DMS114 treated with DMSO at 0.1 percent for 48 hours (cell line): ENCODE data around the gene TBC1D16.

ENCODE experiments used
- DNase-seq: peaks from one replicate; lab custom pipeline; 2025; ENCODE audit not compliant: unreplicated experiment; lab: John Stamatoyannopoulos, UW

The TBC1D16 gene

GRCh38 chr17:79929257-79930061 is 106.2 kb downstream of the TBC1D16 start:
- DNase-seq = no peak

GRCh38 chr17:79928502-79929256 is 107.0 kb downstream of the TBC1D16 start:
- DNase-seq = no peak

- DNase-seq = no peak
Measured at GRCh38 chr17:79927688-79928501, 107.8 kb downstream of the TBC1D16 start.

- no peak for DNase-seq
Measured at GRCh38 chr17:79927136-79927661, 108.5 kb downstream of the TBC1D16 start.

- no peak for DNase-seq
Measured at GRCh38 chr17:79926605-79927135, 109.0 kb downstream of the TBC1D16 start.

GRCh38 chr17:79926142-79926604 is 109.5 kb downstream of the TBC1D16 start:
- no peak for DNase-seq

GRCh38 chr17:79925242-79925957 is 110.3 kb downstream of the TBC1D16 start:
- no peak for DNase-seq

- no peak for DNase-seq
Measured at GRCh38 chr17:79924639-79924976, 111.1 kb downstream of the TBC1D16 start.

GRCh38 chr17:79923974-79924638 is 111.6 kb downstream of the TBC1D16 start:
- no peak for DNase-seq

- no peak for DNase-seq
Measured at GRCh38 chr17:79922798-79923197, 112.9 kb downstream of the TBC1D16 start.

GRCh38 chr17:79922116-79922601 is 113.5 kb downstream of the TBC1D16 start:
- DNase-seq = no peak

GRCh38 chr17:79921411-79922115 is 114.1 kb downstream of the TBC1D16 start:
- DNase-seq = no peak

GRCh38 chr17:79920751-79921410 is 114.8 kb downstream of the TBC1D16 start:
- no peak for DNase-seq

- DNase-seq = no peak
Measured at GRCh38 chr17:79919862-79920720, 115.6 kb downstream of the TBC1D16 start.

GRCh38 chr17:79919164-79919585 is 116.5 kb downstream of the TBC1D16 start:
- no peak for DNase-seq

GRCh38 chr17:79918581-79919163 is 117.0 kb downstream of the TBC1D16 start:
- no peak for DNase-seq

GRCh38 chr17:79917902-79918484 is 117.7 kb downstream of the TBC1D16 start:
- no peak for DNase-seq
